ENCODE results near the gene SEC14L1.

Gene SEC14L1

GRCh38 chr17:77191244-77191643 lies 50.5 kb downstream of the SEC14L1 start:
- Histone ChIP-seq H4K91ac (ENCODE audit: low read depth, low read length) (no peak overlapping the region), H3K18ac (ENCODE audit: low read length) (no peak overlapping the region)
- WGBS (ENCODE audit: extremely low coverage, insufficient coverage, insufficient read length), result no CpG with 5 or more reads among the region's 11 CpGs

GRCh38 chr17:77193653-77194052 lies 52.9 kb downstream of the SEC14L1 start:
- H4K8ac ChIP-seq (ENCODE audit: low read depth, low read length), result no peak overlapping the region

More at GRCh38 chr17:77191244-77191643, 50.5 kb downstream of the SEC14L1 start:
- H3K36me3 ChIP-seq (ENCODE audit: control insufficient read depth in 1 of 2, insufficient read depth in 2 of 2, low read length in 2 of 2), result peaks cover 19 to 31% of the 10 kb centered on the region in 2 experiments
- no peak overlapping the region for H4K12ac ChIP-seq (ENCODE audit: low read depth, low read length)
- no peak overlapping the region for H3K9ac ChIP-seq (ENCODE audit: low read length)
- no peaks in the 10 kb centered on the region for H3K79me1 ChIP-seq (ENCODE audit: low read length)
- no peak overlapping the region for H4K8ac ChIP-seq (ENCODE audit: low read depth, low read length)
- DNase-seq, result no peak
- H3K4me3 ChIP-seq (ENCODE audit: low read depth, low read length), result no peak overlapping the region
- peaks cover under 1 to 1% of the 10 kb centered on the region in 2 experiments for H3K4me1 ChIP-seq (ENCODE audit: control insufficient read depth in 1 of 2, insufficient read depth in 2 of 2, low read length in 2 of 2)
- H2BK12ac ChIP-seq (ENCODE audit: low read length), result no peak overlapping the region
- no peaks in the 10 kb centered on the region for H3K9me3 ChIP-seq (ENCODE audit: insufficient read depth, low read depth, low read length)
- H3K4me2 ChIP-seq (ENCODE audit: low read length), result no peak overlapping the region
- H3K14ac ChIP-seq (ENCODE audit: low read length), result no peak overlapping the region
- no peaks in the 10 kb centered on the region for H3K27me3 ChIP-seq (ENCODE audit: insufficient read depth, low read length)
- no peak overlapping the region for H3K4ac ChIP-seq (ENCODE audit: low read depth, low read length)
- no peak overlapping the region for H2AK5ac ChIP-seq (ENCODE audit: low read length)
- no peak overlapping the region for H3K27ac ChIP-seq (ENCODE audit: low read depth, low read length)
- H2AFZ ChIP-seq (ENCODE audit: insufficient read depth, low read length, poor library complexity), result no peak overlapping the region
- no peak overlapping the region for H2BK5ac ChIP-seq (ENCODE audit: low read depth, low read length, poor library complexity)
- no peak overlapping the region for H3K23ac ChIP-seq (ENCODE audit: low read length)
- no peak overlapping the region for H2BK120ac ChIP-seq (ENCODE audit: insufficient read depth, low read length, poor library complexity)
- H3K79me2 ChIP-seq (ENCODE audit: control insufficient read depth, insufficient read depth, low read length, poor library complexity), result peaks cover under 1% of the 10 kb centered on the region

GRCh38 chr17:77194179-77194578 lies 53.4 kb downstream of the SEC14L1 start:
- H2BK120ac ChIP-seq (ENCODE audit: insufficient read depth, low read length, poor library complexity), result no peak overlapping the region
- no peaks in the 10 kb centered on the region for H3K4me1 ChIP-seq (ENCODE audit: control insufficient read depth in 1 of 2, insufficient read depth in 2 of 2, low read length in 2 of 2)
- H2AFZ ChIP-seq (ENCODE audit: insufficient read depth, low read length, poor library complexity), result no peak overlapping the region
- H3K18ac ChIP-seq (ENCODE audit: low read length), result no peak overlapping the region
- no peak overlapping the region for H3K14ac ChIP-seq (ENCODE audit: low read length)
- H2BK12ac ChIP-seq (ENCODE audit: low read length), result no peak overlapping the region
- H3K79me2 ChIP-seq (ENCODE audit: control insufficient read depth, insufficient read depth, low read length, poor library complexity), result no peaks in the 10 kb centered on the region
- H3K36me3 ChIP-seq (ENCODE audit: control insufficient read depth in 1 of 2, insufficient read depth in 2 of 2, low read length in 2 of 2), result peaks cover 31 to 41% of the 10 kb centered on the region in 2 experiments
- H4K91ac ChIP-seq (ENCODE audit: low read depth, low read length), result no peak overlapping the region
- H3K27ac ChIP-seq (ENCODE audit: low read depth, low read length), result no peak overlapping the region
- no CpG with 5 or more reads among the region's 7 CpGs for WGBS (ENCODE audit: extremely low coverage, insufficient coverage, insufficient read length)
- H2BK5ac ChIP-seq (ENCODE audit: low read depth, low read length, poor library complexity), result no peak overlapping the region
- no peaks in the 10 kb centered on the region for H3K27me3 ChIP-seq (ENCODE audit: insufficient read depth, low read length)
- no peak overlapping the region for H3K4me3 ChIP-seq (ENCODE audit: low read depth, low read length)
- no peak for DNase-seq
- H4K8ac ChIP-seq (ENCODE audit: low read depth, low read length), result no peak overlapping the region
- no peak overlapping the region for H4K12ac ChIP-seq (ENCODE audit: low read depth, low read length)
- no peak overlapping the region for H3K9ac ChIP-seq (ENCODE audit: low read length)
- peaks cover 2% of the 10 kb centered on the region for H3K9me3 ChIP-seq (ENCODE audit: insufficient read depth, low read depth, low read length)
- H3K4ac ChIP-seq (ENCODE audit: low read depth, low read length), result no peak overlapping the region
- H3K23ac ChIP-seq (ENCODE audit: low read length), result no peak overlapping the region
- no peaks in the 10 kb centered on the region for H3K79me1 ChIP-seq (ENCODE audit: low read length)
- no peak overlapping the region for H2AK5ac ChIP-seq (ENCODE audit: low read length)
- no peak overlapping the region for H3K4me2 ChIP-seq (ENCODE audit: low read length)

More at GRCh38 chr17:77193653-77194052, 52.9 kb downstream of the SEC14L1 start:
- Histone ChIP-seq H3K18ac (ENCODE audit: low read length) (no peak overlapping the region), H3K36me3 (ENCODE audit: control insufficient read depth in 1 of 2, insufficient read depth in 2 of 2, low read length in 2 of 2) (peaks cover 28 to 38% of the 10 kb centered on the region in 2 experiments), H4K91ac (ENCODE audit: low read depth, low read length) (no peak overlapping the region), H3K4me3 (ENCODE audit: low read depth, low read length) (no peak overlapping the region), H3K79me2 (ENCODE audit: control insufficient read depth, insufficient read depth, low read length, poor library complexity) (no peaks in the 10 kb centered on the region), H3K4me1 (ENCODE audit: control insufficient read depth in 1 of 2, insufficient read depth in 2 of 2, low read length in 2 of 2) (no peaks in the 10 kb centered on the region), H3K79me1 (ENCODE audit: low read length) (no peaks in the 10 kb centered on the region), H3K14ac (ENCODE audit: low read length) (no peak overlapping the region), H3K4me2 (ENCODE audit: low read length) (no peak overlapping the region), H4K12ac (ENCODE audit: low read depth, low read length) (no peak overlapping the region), H3K9me3 (ENCODE audit: insufficient read depth, low read depth, low read length) (peaks cover 2% of the 10 kb centered on the region), H3K9ac (ENCODE audit: low read length) (no peak overlapping the region), H3K4ac (ENCODE audit: low read depth, low read length) (no peak overlapping the region), H2BK120ac (ENCODE audit: insufficient read depth, low read length, poor library complexity) (no peak overlapping the region), H2AFZ (ENCODE audit: insufficient read depth, low read length, poor library complexity) (no peak overlapping the region), H2AK5ac (ENCODE audit: low read length) (no peak overlapping the region), H3K27me3 (ENCODE audit: insufficient read depth, low read length) (no peaks in the 10 kb centered on the region), H2BK12ac (ENCODE audit: low read length) (no peak overlapping the region), H2BK5ac (ENCODE audit: low read depth, low read length, poor library complexity) (no peak overlapping the region), H3K23ac (ENCODE audit: low read length) (no peak overlapping the region), H3K27ac (ENCODE audit: low read depth, low read length) (no peak overlapping the region)
- no CpG with 5 or more reads among the region's 3 CpGs for WGBS (ENCODE audit: extremely low coverage, insufficient coverage, insufficient read length)
- DNase-seq, result no peak

GRCh38 chr17:77196251-77196650 lies 55.5 kb downstream of the SEC14L1 start:
- Histone ChIP-seq H3K4me1 (ENCODE audit: control insufficient read depth in 1 of 2, insufficient read depth in 2 of 2, low read length in 2 of 2) (no peaks in the 10 kb centered on the region), H3K4me3 (ENCODE audit: low read depth, low read length) (no peak overlapping the region), H3K9me3 (ENCODE audit: insufficient read depth, low read depth, low read length) (peaks cover 2% of the 10 kb centered on the region), H3K36me3 (ENCODE audit: control insufficient read depth in 1 of 2, insufficient read depth in 2 of 2, low read length in 2 of 2) (peaks cover 45 to 52% of the 10 kb centered on the region in 2 experiments), H2AFZ (ENCODE audit: insufficient read depth, low read length, poor library complexity) (no peak overlapping the region), H2BK120ac (ENCODE audit: insufficient read depth, low read length, poor library complexity) (no peak overlapping the region), H4K12ac (ENCODE audit: low read depth, low read length) (no peak overlapping the region), H4K91ac (ENCODE audit: low read depth, low read length) (no peak overlapping the region), H2BK12ac (ENCODE audit: low read length) (no peak overlapping the region), H3K14ac (ENCODE audit: low read length) (no peak overlapping the region), H3K79me1 (ENCODE audit: low read length) (no peaks in the 10 kb centered on the region), H3K23ac (ENCODE audit: low read length) (no peak overlapping the region), H2BK5ac (ENCODE audit: low read depth, low read length, poor library complexity) (no peak overlapping the region), H3K27me3 (ENCODE audit: insufficient read depth, low read length) (no peaks in the 10 kb centered on the region), H3K9ac (ENCODE audit: low read length) (no peak overlapping the region), H3K18ac (ENCODE audit: low read length) (no peak overlapping the region), H2AK5ac (ENCODE audit: low read length) (no peak overlapping the region), H3K79me2 (ENCODE audit: control insufficient read depth, insufficient read depth, low read length, poor library complexity) (no peaks in the 10 kb centered on the region), H3K27ac (ENCODE audit: low read depth, low read length) (no peak overlapping the region), H4K8ac (ENCODE audit: low read depth, low read length) (no peak overlapping the region), H3K4ac (ENCODE audit: low read depth, low read length) (no peak overlapping the region), H3K4me2 (ENCODE audit: low read length) (no peak overlapping the region)
- peak in 1 of 2 donors; percentile 2 for DNase-seq
- WGBS (ENCODE audit: extremely low coverage, insufficient coverage, insufficient read length), result no CpG with 5 or more reads among the region's 5 CpGs

Data from trophoblast cell (in vitro differentiated cells and primary cell).